NCI-H128 (cell line): ENCODE measurements around the gene TMEM95.

Experiments used
- DNase-seq: peaks from one replicate; lab custom pipeline; 2025; ENCODE audit not compliant: unreplicated experiment; lab: John Stamatoyannopoulos, UW

TMEM95 gene

GRCh38 chr17:7355053-7355452 lies at the start of gene TMEM95:
TMEM95 (plus strand) TSS chr17:7355156; CDS start chr17:7355205, 49 bp downstream.
- DNase-seq, result no peak

GRCh38 chr17:7306911-7307685 lies 47.9 kb upstream of the TMEM95 start, which contains the start of gene EIF5A:
EIF5A (plus strand) TSS chr17:7307628; CDS start chr17:7309636, 2,008 bp downstream.
- peak; percentile 98 for DNase-seq

GRCh38 chr17:7307686-7308624 lies 47.0 kb upstream of the TMEM95 start:
- no peak for DNase-seq

GRCh38 chr17:7308625-7309433 lies 46.1 kb upstream of the TMEM95 start:
- peak; percentile 1 for DNase-seq

- no peak for DNase-seq
These were observed 45.3 kb upstream of the TMEM95 start for GRCh38 chr17:7309628-7310027.

GRCh38 chr17:7311110-7311705 lies 43.7 kb upstream of the TMEM95 start:
- DNase-seq, result no peak

GRCh38 chr17:7312432-7313087 lies 42.4 kb upstream of the TMEM95 start:
- DNase-seq, result no peak

- DNase-seq, result no peak
These were observed 41.7 kb upstream of the TMEM95 start for GRCh38 chr17:7313088-7313889.

GRCh38 chr17:7313890-7314718 lies 40.9 kb upstream of the TMEM95 start:
- no peak for DNase-seq

GRCh38 chr17:7314719-7315569 lies 40.0 kb upstream of the TMEM95 start, which contains the start of gene GPS2:
GPS2 (minus strand) TSS chr17:7315360; CDS start chr17:7315052, 308 bp downstream.
- peak; percentile 63 for DNase-seq

GRCh38 chr17:7315570-7316235 lies 39.3 kb upstream of the TMEM95 start:
- no peak for DNase-seq

- DNase-seq, result no peak
These were observed 37.7 kb upstream of the TMEM95 start for GRCh38 chr17:7317161-7317803.

- DNase-seq, result no peak
These were observed 36.7 kb upstream of the TMEM95 start for GRCh38 chr17:7318121-7318860.

- no peak for DNase-seq
These were observed 33.5 kb upstream of the TMEM95 start for GRCh38 chr17:7321466-7321865.

- DNase-seq, result no peak
These were observed 32.3 kb upstream of the TMEM95 start for GRCh38 chr17:7322520-7323194.
